GM04504 (cell line): ENCODE measurements around the gene PRRC2C.

Source experiments
- DNase-seq: peaks from one replicate; pipeline ENCODE4 v3.0.0-alpha.2; 2012; ENCODE audit warnings: low read depth

The PRRC2C gene

GRCh38 chr1:171637928-171638576 lies 152.7 kb downstream of the PRRC2C start:
- no peak for DNase-seq

DNA sequence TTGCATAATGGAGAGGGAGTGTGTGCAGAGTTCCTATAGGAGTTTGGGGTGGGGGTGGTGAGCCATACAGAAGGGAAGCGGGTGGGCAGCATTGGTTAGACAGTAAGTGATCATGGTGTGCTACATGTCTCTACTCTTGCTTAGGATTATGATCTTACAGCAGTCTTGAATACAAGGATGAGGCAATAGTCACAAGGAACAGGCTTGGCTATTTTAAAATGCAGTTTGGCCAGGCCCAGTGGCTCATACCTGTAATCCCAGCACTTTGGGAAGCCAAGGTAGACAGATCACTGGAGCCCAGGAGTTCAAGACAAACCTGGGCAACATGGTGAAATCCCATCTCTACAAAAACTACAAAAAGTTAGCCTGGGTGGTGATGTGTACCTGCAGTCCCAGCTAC lies 154.9 kb downstream of the PRRC2C start:
- no peak for DNase-seq

- no peak for DNase-seq
Measured at GRCh38 chr1:171641076-171641864, 155.9 kb downstream of the PRRC2C start.

GRCh38 chr1:171642197-171642596 lies 156.9 kb downstream of the PRRC2C start:
- DNase-seq = no peak
